Measurements from ENCODE around the gene CRELD2. TPM values are rescaled to one million over a fixed set of nuclear protein-coding genes. Genes with fewer than 3 reads are reported as not detected.

Gene CRELD2
- total RNA-seq, 4 donors from 2014 or later: 32.0 to 38.2 (median 34.2) TPM

DNA sequence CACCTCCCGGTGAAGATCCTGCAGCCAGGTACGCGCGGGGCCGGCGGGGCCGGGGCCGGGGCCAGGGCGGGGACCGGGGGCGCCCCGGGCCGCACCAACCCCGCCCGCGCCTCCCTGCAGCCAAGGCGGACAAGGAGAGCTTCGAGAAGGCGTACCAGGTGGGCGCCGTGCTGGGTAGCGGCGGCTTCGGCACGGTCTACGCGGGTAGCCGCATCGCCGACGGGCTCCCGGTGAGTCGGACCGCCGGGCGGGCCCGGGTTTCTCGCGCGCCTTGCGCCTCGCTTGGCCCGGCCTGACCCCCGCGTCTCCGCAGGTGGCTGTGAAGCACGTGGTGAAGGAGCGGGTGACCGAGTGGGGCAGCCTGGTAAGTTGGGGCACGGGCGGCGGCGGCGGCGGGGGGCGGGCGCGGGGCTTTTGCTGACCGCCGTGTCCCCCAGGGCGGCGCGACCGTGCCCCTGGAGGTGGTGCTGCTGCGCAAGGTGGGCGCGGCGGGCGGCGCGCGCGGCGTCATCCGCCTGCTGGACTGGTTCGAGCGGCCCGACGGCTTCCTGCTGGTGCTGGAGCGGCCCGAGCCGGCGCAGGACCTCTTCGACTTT lies 42.7 kb downstream of the CRELD2 start:
- H3K36me3 ChIP-seq: peaks cover 11 to 41% (median 34%) of the 10 kb centered on the region in 4 donors
- TF ChIP-seq POLR2AphosphoS5 (IDR thresholded peaks at IDR 0.05) (no peak), EP300 (IDR thresholded peaks at IDR 0.05) (no peak), POLR2A (IDR thresholded peaks at IDR 0.05; ENCODE audit: low read depth) (no peak)
- TF ChIP-seq, protein P1, sequence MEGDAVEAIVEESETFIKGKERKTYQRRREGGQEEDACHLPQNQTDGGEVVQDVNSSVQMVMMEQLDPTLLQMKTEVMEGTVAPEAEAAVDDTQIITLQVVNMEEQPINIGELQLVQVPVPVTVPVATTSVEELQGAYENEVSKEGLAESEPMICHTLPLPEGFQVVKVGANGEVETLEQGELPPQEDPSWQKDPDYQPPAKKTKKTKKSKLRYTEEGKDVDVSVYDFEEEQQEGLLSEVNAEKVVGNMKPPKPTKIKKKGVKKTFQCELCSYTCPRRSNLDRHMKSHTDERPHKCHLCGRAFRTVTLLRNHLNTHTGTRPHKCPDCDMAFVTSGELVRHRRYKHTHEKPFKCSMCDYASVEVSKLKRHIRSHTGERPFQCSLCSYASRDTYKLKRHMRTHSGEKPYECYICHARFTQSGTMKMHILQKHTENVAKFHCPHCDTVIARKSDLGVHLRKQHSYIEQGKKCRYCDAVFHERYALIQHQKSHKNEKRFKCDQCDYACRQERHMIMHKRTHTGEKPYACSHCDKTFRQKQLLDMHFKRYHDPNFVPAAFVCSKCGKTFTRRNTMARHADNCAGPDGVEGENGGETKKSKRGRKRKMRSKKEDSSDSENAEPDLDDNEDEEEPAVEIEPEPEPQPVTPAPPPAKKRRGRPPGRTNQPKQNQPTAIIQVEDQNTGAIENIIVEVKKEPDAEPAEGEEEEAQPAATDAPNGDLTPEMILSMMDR (IDR thresholded peaks at IDR 0.05): peak in 1 of 3 experiments; percentile 9
- H3K27me3 ChIP-seq: no peaks in the 10 kb centered on the region
- intact Hi-C loops (cut with DNase I): no loop called here
- DNase-seq (ENCODE audit: extremely low spot score): no peak
- H3K4me1 ChIP-seq: peaks cover 46 to 67% (median 58%) of the 10 kb centered on the region in 4 donors
- 0% methylated on average over 5 of the region's 84 CpGs for WGBS
- no peaks in the 10 kb centered on the region for H3K9me3 ChIP-seq
- peak overlapping the region; percentile 88 to 98 (median 95) for H3K27ac ChIP-seq (replicated peaks in 1 of 4)
- H3K4me3 ChIP-seq: peak overlapping the region; percentile 73 to 96 (median 89)

DNA sequence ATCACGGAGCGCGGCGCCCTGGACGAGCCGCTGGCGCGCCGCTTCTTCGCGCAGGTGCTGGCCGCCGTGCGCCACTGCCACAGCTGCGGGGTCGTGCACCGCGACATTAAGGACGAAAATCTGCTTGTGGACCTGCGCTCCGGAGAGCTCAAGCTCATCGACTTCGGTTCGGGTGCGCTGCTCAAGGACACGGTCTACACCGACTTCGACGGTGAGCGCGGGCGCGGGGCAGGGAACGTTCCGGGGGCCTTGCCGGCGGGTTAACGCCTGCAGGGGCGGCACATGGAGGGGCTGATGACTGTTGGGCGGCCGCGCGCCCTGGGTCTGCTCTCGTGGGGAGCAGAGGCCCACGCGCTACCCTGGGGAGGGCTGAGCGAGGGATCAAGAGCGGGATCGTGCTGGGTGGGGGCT lies 43.2 kb downstream of the CRELD2 start:
- intact Hi-C loops (cut with DNase I): no loop called here

DNA sequence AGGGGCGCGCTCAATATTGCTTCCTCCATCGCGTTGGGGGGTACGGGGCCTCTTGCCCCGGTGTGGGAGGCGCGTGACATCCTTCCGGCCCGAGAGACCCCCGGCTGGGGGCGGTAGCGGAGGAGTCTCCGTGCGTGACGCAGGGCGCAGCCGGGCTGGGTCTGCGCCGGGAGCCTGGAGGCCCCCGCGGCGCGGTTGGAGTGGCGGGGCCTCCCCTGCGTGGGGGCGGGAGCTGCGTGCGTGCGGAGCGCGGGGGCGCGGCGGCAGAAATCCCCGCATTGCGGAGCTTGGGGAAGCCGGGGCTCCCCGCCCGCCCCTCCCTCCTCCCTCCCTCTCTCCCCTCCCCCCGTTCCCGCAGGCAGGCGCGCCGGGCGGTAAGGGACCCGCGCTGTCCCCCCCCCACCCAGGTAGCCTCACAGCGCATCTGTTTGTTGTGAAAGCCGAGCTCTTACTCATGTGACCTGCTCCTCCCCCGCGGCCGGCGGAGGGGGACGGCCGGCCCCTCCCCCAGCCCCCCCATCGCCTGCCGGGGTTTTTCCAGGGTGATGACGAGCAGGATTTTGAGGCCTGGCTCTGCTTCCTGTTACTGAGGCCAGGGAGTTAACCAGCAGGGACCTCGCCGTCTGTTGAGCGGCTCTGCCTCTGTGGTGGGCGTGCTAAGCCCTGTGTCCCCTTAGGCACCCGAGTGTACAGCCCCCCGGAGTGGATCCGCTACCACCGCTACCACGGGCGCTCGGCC lies 43.7 kb downstream of the CRELD2 start:
- peak overlapping the region; percentile 73 to 96 (median 89) for H3K4me3 ChIP-seq
- H3K9me3 ChIP-seq: no peaks in the 10 kb centered on the region
- DNase-seq (ENCODE audit: extremely low spot score): peak; percentile 97
- no peaks in the 10 kb centered on the region for H3K27me3 ChIP-seq
- H3K27ac ChIP-seq (replicated peaks in 1 of 4): peak overlapping the region; percentile 88 to 98 (median 95)
- H3K36me3 ChIP-seq: peaks cover 11 to 41% (median 34%) of the 10 kb centered on the region in 4 donors
- peak; percentile 62 for TF ChIP-seq POLR2A (IDR thresholded peaks at IDR 0.05; ENCODE audit: low read depth)
- peak; percentile 79 to 83 for TF ChIP-seq POLR2AphosphoS5 (IDR thresholded peaks at IDR 0.05)
- TF ChIP-seq, protein P1 (IDR thresholded peaks at IDR 0.05): no peak
- no peak for TF ChIP-seq EP300 (IDR thresholded peaks at IDR 0.05)
- peaks cover 57 to 78% (median 68%) of the 10 kb centered on the region in 4 donors for H3K4me1 ChIP-seq
- intact Hi-C loops (cut with DNase I): no loop called here
- 3% methylated on average over 16 of the region's 70 CpGs for WGBS

More for the DNA sequence above, 43.2 kb downstream of the CRELD2 start:
- Histone ChIP-seq H3K9me3 (no peaks in the 10 kb centered on the region), H3K4me3 (peak overlapping the region; percentile 73 to 96 (median 89)), H3K4me1 (peaks cover 51 to 72% (median 63%) of the 10 kb centered on the region in 4 donors), H3K36me3 (peaks cover 11 to 41% (median 34%) of the 10 kb centered on the region in 4 donors), H3K27ac (replicated peaks in 1 of 4) (peak overlapping the region; percentile 88 to 98 (median 95)), H3K27me3 (no peaks in the 10 kb centered on the region)
- TF ChIP-seq, protein P1 (IDR thresholded peaks at IDR 0.05): no peak
- TF ChIP-seq POLR2AphosphoS5 (IDR thresholded peaks at IDR 0.05) (no peak), POLR2A (IDR thresholded peaks at IDR 0.05; ENCODE audit: low read depth) (no peak), EP300 (IDR thresholded peaks at IDR 0.05) (no peak)
- 6% methylated on average over 7 of the region's 49 CpGs for WGBS
- no peak for DNase-seq (ENCODE audit: extremely low spot score)

DNA sequence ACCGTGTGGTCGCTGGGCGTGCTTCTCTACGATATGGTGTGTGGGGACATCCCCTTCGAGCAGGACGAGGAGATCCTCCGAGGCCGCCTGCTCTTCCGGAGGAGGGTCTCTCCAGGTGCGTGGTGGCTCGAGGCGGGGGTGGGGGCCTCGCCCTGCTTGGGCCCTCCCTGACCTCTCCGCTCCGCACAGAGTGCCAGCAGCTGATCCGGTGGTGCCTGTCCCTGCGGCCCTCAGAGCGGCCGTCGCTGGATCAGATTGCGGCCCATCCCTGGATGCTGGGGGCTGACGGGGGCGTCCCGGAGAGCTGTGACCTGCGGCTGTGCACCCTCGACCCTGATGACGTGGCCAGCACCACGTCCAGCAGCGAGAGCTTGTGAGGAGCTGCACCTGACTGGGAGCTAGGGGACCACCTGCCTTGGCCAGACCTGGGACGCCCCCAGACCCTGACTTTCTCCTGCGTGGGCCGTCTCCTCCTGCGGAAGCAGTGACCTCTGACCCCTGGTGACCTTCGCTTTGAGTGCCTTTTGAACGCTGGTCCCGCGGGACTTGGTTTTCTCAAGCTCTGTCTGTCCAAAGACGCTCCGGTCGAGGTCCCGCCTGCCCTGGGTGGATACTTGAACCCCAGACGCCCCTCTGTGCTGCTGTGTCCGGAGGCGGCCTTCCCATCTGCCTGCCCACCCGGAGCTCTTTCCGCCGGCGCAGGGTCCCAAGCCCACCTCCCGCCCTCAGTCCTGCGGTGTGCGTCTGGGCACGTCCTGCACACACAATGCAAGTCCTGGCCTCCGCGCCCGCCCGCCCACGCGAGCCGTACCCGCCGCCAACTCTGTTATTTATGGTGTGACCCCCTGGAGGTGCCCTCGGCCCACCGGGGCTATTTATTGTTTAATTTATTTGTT lies 44.6 kb downstream of the CRELD2 start:
- 80% methylated on average over 48 of the region's 63 CpGs for WGBS
- Histone ChIP-seq H3K9me3 (no peaks in the 10 kb centered on the region), H3K36me3 (peaks cover 11 to 41% (median 34%) of the 10 kb centered on the region in 4 donors), H3K27me3 (no peaks in the 10 kb centered on the region), H3K4me1 (peaks cover 65 to 86% (median 77%) of the 10 kb centered on the region in 4 donors), H3K27ac (replicated peaks in 1 of 4) (peak overlapping the region; percentile 88 to 98 (median 95)), H3K4me3 (peak overlapping the region; percentile 73 to 96 (median 89))
- intact Hi-C loops (cut with DNase I): no loop called here
- DNase-seq (ENCODE audit: extremely low spot score): no peak
- no peak for TF ChIP-seq POLR2AphosphoS5 (IDR thresholded peaks at IDR 0.05)
- TF ChIP-seq, protein P1 (IDR thresholded peaks at IDR 0.05): no peak
- no peak for TF ChIP-seq POLR2A (IDR thresholded peaks at IDR 0.05; ENCODE audit: low read depth)
- no peak for TF ChIP-seq EP300 (IDR thresholded peaks at IDR 0.05)
